ENCODE data around the gene EXOC8. TPM values are rescaled to one million over a fixed set of nuclear protein-coding genes. Genes with fewer than 3 reads are reported as not detected.

The EXOC8 gene
- polyA plus RNA-seq, 2 of the 4 experiments (the other 2 are of a cell fraction), result 7.7 to 9.8 TPM

GRCh38 chr1:231311720-231312431 lies 25.8 kb downstream of the EXOC8 start:
- no peak overlapping the region for H3K4me3 ChIP-seq
- no peak overlapping the region for H3K4me2 ChIP-seq
- FAIRE-seq, result no peak
- WGBS (ENCODE audit: missing lambda C conversion rate), result 53% methylated on average over 8 of the region's 8 CpGs
- H3K9me3 ChIP-seq, result no peaks in the 10 kb centered on the region
- TF ChIP-seq RARB (CRISPR knock-in tag; IDR thresholded peaks at IDR 0.05), result no peak
- TF ChIP-seq POLR2A (IDR thresholded peaks at IDR 0.05; ENCODE audit: low read length), result no peak
- TF ChIP-seq HDAC2 (IDR thresholded peaks at IDR 0.05), result no peak
- TF ChIP-seq RCOR1 (IDR thresholded peaks at IDR 0.05; ENCODE audit: low read depth, low read length), result no peak
- no peak for TF ChIP-seq EHF (CRISPR knock-in tag; IDR thresholded peaks at IDR 0.05)
- TF ChIP-seq MAX (IDR thresholded peaks at IDR 0.05), result no peak
- no peak for TF ChIP-seq EP300 (IDR thresholded peaks at IDR 0.05)
- no peak for TF ChIP-seq ZSCAN20 (CRISPR knock-in tag; IDR thresholded peaks at IDR 0.05)
- no peak for TF ChIP-seq FOSL2 (IDR thresholded peaks at IDR 0.05)
- TF ChIP-seq FOSL2 (CRISPR knock-in tag; IDR thresholded peaks at IDR 0.05), result no peak
- no peak for TF ChIP-seq JUNB (IDR thresholded peaks at IDR 0.05)
- ChIA-PET CTCF (interaction anchor here (0.8 to 1.2 kb wide), 3 partner anchors 8 to 281 kb away, joined by 3 read pairs; no protein-coding TSS in a partner anchor), POLR2A (no interaction called here)
- no peak for ATAC-seq
- no peak overlapping the region for H3K27ac ChIP-seq
- no peak for DNase-seq (ENCODE audit: low read depth in 1 of 2, low spot score in 1 of 2)
- H3K4me1 ChIP-seq, result no peaks in the 10 kb centered on the region

- ChIA-PET POLR2A (no interaction called here), CTCF (no interaction called here)
- DNase-seq (ENCODE audit: low read depth in 1 of 2, low spot score in 1 of 2) (no peak), ATAC-seq (no peak), FAIRE-seq (no peak)
- TF ChIP-seq RNF2 (IDR thresholded peaks at IDR 0.05; ENCODE audit: borderline replicate concordance, low read depth) (no peak), FOSB (CRISPR knock-in tag; IDR thresholded peaks at IDR 0.05) (no peak), JUN (IDR thresholded peaks at IDR 0.05) (no peak), NR3C1 (IDR thresholded peaks at IDR 0.05) (no peak), ZNF302 (CRISPR knock-in tag; IDR thresholded peaks at IDR 0.05) (no peak), KDM1A (IDR thresholded peaks at IDR 0.05; ENCODE audit: low read depth) (no peak), EHMT2 (IDR thresholded peaks at IDR 0.05; ENCODE audit: low read depth) (no peak), ATOH8 (CRISPR knock-in tag; IDR thresholded peaks at IDR 0.05; ENCODE audit: low read depth) (no peak), PHF8 (IDR thresholded peaks at IDR 0.05; ENCODE audit: borderline replicate concordance, low read depth) (no peak), RFX5 (IDR thresholded peaks at IDR 0.05) (no peak), CHD4 (IDR thresholded peaks at IDR 0.05; ENCODE audit: borderline replicate concordance) (no peak), MYC (IDR thresholded peaks at IDR 0.05; ENCODE audit: borderline replicate concordance, low read length) (no peak), ELK1 (IDR thresholded peaks at IDR 0.05; ENCODE audit: low read depth, low read length) (no peak), BCL3 (IDR thresholded peaks at IDR 0.05) (no peak), HOXB13 (CRISPR knock-in tag; IDR thresholded peaks at IDR 0.05; ENCODE audit: low read depth) (no peak), CBX2 (IDR thresholded peaks at IDR 0.05; ENCODE audit: borderline replicate concordance, low read depth) (no peak), EHF (CRISPR knock-in tag; IDR thresholded peaks at IDR 0.05) (no peak)
- no peaks in the 10 kb centered on the region for H3K4me1 ChIP-seq
- H3K4me3 ChIP-seq, result no peak overlapping the region
- no peaks in the 10 kb centered on the region for H3K9me3 ChIP-seq
- H3K27ac ChIP-seq, result no peak overlapping the region
- H3K4me2 ChIP-seq, result no peak overlapping the region
- 67% methylated on average over 10 of the region's 10 CpGs for WGBS (ENCODE audit: missing lambda C conversion rate)
Observed at GRCh38 chr1:231310391-231310934, 27.2 kb downstream of the EXOC8 start.
